HG03039 (cell line): Measurements from ENCODE around the gene TEX11.
"Not testable (repeated sequence)": the region's sequence is repeated elsewhere in the genome, so short reads cannot be mapped to it uniquely, and the experiment has no call there.

Experiments used
- ATAC-seq: cut with Tn5 transposase; IDR thresholded peaks from one replicate; pipeline ENCODE4 v1.9.1; 2021; ENCODE audit warnings: mild to moderate bottlenecking, moderate library complexity; ENCODE audit not compliant: unreplicated experiment

Gene TEX11

GRCh38 chrX:70908541-70908940 is at the start of gene TEX11:
TEX11 (minus strand) TSS chrX:70908711; CDS start chrX:70907789, 922 bp downstream.
- no peak for ATAC-seq

DNA sequence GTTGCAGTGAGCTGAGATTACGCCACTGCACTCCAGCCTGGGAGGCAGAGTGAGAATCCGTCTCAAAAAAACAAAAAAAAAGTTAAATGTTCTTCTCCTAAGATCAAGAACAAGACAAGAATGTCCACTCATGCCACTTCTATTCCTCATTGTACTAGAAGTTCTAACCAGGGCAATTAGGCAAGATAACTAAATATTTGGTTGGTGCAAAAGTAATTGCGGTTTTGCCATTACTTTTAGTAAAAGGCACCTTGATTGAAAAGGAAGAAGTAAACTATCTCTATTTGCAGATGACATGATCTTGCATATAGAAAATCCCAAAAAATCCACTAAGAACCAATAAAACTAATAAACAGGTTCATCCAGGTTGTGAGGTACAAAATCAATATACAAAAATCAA is 46.4 kb upstream of the TEX11 start:
- no peak for ATAC-seq

- no peak for ATAC-seq
Observed at GRCh38 chrX:70924294-70924911, 15.9 kb upstream of the TEX11 start.

DNA sequence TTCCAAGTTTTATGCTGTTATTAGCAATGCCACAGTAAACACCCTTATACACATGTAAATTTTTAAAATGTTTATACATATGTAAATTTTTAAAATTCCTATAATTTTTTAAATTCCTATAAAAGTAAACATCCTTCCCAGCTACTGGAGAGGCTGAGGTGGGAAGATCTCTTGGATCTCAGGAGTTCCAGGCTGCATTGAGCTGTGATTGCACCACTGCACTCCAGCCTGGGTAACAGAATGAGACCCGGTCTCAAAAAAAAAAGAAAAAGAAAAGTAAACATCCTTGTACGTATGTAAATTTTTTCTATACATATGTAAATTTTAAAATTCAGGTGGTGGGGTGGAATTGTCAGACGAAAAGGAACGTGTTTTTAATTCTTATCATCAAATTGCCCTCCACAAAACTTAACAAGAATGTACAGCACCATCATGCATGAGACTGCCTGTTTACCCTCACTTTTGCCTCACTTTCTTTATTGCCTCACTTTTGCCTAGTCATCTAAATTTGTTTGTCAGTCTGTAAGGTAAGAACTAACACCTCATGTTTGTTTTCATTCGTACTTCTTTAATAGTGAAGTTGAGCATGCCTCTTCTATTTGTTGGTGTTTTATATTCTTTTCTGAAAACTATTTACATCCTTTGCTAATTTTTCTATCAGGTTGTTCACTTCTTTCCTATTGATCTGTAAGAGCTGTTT is 14.4 kb upstream of the TEX11 start:
- no peak for ATAC-seq

GRCh38 chrX:70921709-70922352 is 13.3 kb upstream of the TEX11 start:
- ATAC-seq, result no peak

DNA sequence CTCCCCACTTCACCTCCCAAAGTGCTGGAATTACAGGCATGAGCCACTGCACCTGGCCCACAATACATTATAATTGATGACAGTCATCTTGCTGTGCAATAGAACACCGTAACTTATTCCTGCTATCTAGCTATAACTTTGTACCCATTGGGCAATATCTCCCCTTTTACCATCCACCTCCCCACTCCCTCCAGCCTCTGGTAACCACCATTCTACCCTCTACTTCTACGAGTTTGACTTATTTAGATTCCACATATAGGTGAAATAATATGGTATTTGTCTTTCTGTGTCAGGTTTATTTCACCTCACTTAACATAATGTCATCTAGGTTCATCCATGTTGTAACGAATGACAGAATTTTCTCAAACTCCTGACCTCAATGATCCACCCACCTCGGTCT is 8.2 kb upstream of the TEX11 start:
- ATAC-seq, result no peak

DNA sequence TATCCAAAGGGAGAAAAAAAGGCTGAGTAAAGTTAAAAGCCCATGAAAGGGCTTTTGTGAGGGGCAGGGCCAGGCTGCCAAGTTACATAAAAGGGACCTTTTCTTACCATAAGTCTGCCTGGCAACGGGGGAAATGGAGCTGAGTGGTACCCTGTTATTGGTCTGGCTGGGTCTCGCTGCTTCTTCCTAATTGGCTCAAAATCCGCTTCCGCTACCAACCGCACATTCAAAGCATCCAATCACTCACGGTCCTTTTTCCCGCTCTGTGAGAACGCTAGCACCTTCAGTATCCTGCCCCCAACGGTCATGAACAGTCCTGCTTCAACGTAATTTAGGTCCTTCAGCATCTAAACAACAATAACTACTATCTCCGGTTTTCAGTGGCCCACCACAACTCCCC is 611 bp downstream of the TEX11 start:
- no peak for ATAC-seq

GRCh38 chrX:70901465-70901864 is 7.0 kb downstream of the TEX11 start:
- ATAC-seq, result no peak

- ATAC-seq, result not testable (repeated sequence)
Observed at GRCh38 chrX:70890441-70890840, 18.1 kb downstream of the TEX11 start.

GRCh38 chrX:70878902-70879301 is 29.6 kb downstream of the TEX11 start:
- no peak for ATAC-seq

DNA sequence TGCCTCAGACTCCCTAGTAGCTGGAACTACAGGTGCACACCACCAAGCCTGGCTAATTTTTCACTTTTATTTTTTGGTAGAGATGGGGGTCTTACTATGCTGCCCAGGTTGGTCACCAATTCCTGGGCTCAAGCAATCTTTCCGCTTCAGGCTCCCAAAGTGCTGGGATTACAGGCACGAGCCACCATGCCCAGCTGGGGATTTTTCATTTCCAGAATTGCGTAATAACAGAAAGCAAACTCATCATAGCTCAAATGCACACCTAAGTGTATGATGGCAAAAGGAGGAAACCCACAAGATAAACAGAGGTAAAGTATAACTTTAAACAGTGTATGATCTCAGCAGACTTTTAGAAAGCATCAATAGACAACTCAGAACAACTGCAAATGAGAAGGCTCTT is 56.2 kb downstream of the TEX11 start:
- ATAC-seq, result no peak

- ATAC-seq, result not testable (repeated sequence)
Observed at GRCh38 chrX:70844081-70844480, 64.4 kb downstream of the TEX11 start.

DNA sequence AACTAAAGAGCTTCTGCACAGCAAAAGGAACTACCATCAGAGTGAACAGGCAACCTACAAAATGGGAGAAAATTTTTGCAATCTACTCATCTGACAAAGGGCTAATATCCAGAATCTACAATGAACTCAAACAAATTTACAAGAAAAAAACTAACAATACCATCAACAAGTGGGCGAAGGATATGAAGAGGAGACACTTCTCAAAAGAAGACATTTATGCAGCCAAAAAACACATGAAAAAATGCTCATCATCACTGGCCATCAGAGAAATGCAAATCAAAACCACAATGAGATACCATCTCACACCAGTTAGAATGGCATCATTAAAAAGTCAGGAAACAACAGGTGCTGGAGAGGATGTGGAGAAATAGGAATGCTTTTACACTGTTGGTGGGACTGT is 64.9 kb downstream of the TEX11 start:
- ATAC-seq, result not testable (repeated sequence)

DNA sequence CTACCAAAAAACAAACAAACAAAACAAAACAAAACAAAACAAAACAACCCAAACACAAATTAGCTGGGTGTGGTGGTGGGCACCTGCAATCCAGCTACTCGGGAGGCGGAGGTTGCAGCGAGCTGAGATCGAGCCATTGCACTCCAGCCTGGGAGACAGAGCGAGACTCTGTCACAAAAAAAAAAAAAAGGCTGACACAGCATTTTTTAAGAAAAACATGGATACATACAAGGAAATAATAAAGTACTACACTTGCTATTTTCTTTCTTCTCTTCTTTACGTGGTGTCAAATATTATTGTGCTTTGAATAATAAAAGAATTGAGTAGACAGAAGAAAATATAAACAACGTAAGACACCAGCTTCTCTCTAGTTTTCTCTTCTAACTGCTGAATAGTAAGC is 73.9 kb downstream of the TEX11 start:
- no peak for ATAC-seq

DNA sequence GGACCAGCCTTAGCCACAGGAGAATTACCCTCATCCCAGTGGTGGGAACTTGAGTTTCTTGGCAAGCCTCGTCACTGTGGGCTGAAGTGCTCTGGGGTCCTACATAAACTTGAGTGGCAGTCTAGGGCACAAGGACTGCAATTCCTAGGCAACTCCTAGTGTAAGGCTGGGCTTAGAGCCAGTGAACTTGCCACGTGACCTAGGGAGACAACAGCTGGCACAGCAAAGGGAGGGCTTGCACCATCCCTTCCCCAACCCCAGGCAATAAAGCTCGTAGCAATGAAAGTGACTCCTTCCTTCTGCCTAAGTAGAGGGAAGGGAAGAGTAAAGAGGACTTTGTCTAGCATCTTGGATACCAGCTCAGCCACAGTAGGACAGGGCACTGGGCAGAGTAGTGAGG is 81.8 kb downstream of the TEX11 start:
- ATAC-seq, result no peak

- ATAC-seq, result no peak
Observed at GRCh38 chrX:70825366-70825765, 83.1 kb downstream of the TEX11 start.

DNA sequence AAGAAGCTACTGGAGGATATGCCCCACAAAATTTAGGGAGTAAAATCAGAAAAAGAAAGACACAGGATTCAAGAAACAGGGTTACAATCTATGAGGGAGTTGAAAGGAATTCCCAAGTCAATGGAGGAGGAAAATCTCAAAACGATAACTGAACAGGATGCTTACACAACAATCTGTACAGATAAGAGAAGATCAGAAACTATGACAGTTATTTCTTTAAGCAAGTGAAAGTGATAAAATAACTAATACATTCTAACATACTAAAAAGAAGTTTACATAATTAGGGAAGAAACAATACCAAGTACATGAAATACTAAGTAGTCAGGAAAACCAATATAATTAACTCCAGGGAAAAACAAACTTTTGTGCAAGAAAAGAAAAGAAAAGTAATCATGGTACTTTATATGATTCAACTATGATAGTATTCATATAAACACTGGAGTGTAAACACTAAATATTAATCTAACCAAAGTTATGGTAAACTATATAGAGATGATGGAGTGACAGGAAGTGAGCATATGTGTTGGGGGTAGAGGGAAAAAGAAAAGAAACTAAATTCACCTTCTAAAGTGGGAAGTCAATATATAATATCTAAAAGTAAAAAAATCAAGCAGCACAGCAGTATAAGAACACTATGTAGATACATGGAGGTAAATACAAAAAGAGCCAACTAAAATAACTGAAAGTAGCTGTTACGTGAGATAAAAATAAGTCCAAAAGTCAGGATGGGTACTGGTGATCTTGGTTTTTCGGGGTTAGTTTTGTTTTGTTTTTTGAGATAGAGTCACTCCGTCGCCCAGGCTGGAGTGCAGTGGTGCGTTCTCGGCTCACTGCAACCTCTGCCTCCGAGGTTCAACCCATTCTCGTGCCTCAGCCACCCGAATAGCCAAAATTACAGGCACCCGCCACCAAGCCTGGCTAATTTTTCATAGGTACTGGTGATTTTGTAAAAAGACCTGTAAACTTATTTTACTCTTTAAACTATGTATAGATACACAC is 99.3 kb downstream of the TEX11 start:
- ATAC-seq, result no peak

- no peak for ATAC-seq
Observed at GRCh38 chrX:70806081-70806480, 102.4 kb downstream of the TEX11 start.

DNA sequence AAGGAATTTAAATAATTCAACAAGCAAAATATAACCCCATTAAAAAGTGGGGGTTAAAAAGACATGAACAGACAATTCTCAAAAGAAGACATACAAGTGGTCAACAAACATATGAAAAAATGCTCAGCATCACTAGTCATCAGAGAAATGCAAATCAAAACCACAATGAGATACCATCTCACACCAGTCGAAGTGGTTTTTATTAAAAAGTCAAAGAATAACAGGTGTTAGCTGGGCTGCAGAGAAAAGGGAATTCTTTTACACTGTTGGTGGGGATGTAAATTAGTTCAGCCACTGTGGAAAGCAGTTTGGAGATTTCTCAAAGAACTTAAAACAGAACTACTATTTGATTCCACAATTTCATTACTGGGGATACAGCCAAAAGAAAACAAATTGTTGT is 111.8 kb downstream of the TEX11 start:
- not testable (repeated sequence) for ATAC-seq

GRCh38 chrX:70774223-70774622 is 134.3 kb downstream of the TEX11 start:
- no peak for ATAC-seq

DNA sequence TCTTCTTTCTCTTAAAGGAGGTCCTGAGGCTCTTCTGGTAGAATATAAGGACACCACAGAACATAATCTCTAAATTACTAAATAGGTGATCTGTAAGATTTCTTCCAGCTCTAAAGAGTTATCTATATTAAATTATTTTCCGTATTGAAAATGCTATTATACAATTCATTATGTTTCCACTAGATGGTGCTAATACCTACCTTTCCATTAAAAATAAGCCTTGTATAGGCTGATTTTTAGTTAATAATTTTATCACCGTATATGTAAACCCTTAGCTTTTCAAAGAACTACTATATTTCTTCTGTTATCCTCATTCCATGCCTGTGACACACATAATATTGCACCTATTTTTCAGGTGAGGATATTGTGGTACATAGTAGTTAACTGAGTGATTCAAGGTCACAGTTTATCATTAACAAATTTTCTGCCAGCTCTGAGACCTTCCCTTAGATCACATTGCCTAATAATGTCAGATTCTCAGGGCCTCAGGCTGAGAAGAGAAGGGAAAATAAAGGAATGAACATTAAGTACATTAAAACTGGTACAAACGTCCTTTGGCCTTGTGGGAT is 138.8 kb downstream of the TEX11 start:
- no peak for ATAC-seq
